DMS153 (cell line): Measurements from ENCODE around the gene VAV2.

Experiments used
- DNase-seq: peaks from one replicate; lab custom pipeline; 2025; lab: John Stamatoyannopoulos, UW

VAV2 gene

DNA sequence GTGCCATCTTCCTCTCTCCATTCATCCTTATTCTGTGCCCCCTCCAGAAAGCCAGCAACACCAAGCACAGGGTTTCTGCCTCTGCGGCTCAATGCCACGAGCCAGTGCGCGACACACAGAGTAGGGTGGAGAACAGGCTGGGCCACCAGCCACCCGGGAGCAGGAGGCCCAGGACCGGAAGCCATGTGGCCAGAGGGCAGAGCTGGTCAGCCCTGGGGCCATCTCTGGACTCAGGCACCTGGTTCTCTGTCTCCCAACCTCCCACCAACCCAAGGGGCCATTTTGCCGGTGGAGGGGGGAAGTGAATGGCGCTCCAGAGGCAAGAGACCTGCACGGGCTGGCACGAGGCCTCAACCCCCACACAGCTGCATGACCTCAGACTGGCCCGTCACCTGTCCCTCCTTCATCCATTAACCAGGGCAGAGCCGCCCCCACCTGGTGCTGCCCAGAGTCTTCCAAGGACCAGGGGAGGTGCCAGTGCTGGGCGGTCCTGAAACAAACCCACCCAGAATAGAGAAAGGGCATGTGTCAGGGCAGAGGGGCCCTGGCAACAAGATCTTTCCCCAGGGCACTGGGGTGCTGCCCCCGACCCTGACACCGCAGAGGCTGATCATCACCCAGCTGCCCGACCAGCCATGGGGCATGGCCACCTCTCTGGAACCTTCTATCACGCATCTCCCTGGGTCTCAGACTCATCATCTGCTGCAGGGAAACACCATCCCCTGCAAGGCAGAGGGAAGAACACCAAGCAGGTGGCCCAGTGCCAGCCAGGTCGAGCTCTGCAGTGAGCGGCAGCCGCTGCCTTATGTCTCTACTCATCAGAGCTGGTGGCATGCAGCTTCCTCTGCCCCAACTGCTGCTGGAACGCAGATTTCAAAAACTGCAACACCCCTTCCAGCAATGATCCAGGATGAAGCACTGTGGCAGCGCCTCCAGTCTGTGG is 11.9 kb downstream of the VAV2 start:
- DNase-seq, result no peak

DNA sequence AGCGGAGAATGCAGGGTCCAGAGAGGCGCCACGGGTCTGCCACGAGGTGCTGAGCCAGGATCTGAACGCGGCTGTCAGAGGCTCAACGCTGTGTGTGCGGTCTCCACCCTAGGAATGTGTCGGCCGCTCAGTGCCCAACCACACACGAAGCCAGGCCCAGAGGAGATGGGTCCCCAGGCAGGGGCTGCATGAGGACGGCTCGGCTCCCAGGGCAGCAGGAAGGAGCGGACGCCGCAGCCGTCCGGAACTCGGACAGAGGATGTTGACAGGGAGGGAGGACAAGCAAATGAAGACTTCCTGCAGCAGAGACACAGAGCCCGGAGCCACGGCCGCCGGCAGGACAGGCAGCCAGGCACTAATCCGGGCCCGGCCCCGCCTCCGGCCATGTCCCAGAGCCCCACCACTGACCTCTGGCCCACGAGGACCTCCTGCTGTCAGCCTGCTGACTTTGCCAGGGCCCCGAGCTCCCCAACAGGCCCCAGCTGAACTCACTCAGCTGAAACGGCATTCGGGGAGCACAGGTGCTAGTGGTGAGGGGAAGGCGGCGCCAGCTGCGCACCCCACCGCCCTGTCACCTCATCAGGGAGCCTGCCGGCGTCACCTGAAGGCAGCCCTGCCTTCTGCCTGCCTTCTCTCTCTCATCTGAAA is 12.7 kb downstream of the VAV2 start:
- DNase-seq, result no peak

DNA sequence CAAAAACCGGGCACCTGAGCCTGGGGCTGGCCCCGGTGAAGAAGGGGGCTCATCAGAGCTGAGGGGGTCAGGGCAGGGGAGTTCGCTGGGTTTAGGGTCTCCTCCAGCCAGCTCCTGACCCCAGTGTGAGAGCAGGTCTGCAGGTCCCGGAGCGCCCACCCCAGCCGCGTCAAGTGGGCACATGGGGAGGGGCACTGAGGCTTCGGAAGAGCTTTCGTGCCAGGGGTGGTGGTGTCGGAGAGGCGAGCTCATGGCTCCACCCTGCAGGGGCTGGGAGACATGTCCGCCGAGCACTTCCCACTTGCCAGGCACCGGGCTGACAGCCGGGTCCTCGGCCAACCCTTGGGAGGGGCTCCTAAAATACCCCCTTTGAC is 13.2 kb downstream of the VAV2 start:
- no peak for DNase-seq

DNA sequence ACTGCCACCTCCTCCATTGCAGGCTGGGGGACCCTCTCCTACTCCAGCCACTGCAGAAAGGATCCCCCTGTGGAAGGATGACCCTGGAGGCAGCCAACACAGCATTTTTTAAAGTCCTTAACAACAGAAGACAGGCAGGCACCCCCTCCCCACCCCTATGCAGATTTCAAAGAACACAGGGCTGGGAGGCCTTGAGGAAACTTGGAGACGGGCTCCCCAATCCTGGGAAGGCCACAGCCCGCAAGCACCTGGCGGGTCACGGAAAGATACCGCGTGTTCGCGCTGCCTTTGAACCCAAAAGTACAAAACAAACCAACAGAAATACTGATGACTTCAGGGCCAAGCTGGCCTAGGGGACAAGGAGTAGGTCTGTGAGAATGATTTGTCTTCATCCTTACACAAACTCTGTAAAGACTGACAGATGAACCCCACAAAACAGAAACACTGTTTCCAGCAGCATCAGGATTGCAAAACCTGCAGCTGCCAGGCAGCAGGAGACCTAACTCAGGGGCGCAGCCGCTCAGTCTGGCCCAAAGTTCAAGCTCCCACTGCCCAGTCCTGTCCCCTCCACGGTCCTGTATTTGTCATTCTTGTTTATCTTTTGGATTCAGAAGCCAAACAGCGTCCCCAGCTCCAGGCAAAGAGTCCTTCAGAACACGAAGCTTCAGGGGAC is 13.8 kb downstream of the VAV2 start:
- no peak for DNase-seq

DNA sequence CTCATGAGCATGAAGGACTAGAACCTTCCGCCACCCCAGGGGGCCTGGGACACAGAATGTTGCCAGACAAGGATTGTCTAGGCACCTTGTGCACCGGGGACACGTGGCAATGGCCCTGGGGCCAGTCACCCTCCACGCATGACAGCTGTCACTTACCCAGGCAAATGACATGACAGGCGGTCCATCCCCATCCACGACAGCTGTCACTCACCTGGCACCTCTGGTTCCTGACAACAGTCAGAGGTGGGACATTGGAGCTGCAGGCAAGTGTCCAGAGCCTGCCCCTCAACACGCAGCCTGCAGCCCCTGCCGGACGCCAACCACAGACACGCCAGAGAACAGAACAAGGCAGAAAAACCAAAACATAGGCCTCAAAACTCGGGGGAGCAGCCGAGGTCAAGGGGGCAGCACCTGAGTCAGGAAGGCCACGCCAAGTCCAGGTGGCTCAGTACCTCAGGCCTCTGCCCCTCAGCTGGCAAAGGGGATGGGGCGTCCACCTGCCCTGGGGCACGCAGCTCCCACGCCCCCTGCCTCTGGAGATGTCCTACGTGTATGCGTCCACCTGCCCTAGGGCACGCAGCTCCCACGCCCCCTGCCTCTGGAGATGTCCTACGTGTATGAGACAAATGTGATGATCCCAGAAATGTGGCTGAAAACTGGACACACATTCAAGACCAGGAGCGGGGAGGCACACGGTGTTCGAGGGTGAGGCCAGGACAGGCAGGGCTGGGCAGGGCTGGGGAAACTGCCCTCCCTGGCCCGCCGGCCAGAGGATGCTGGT is 14.5 kb downstream of the VAV2 start:
- DNase-seq, result no peak

DNA sequence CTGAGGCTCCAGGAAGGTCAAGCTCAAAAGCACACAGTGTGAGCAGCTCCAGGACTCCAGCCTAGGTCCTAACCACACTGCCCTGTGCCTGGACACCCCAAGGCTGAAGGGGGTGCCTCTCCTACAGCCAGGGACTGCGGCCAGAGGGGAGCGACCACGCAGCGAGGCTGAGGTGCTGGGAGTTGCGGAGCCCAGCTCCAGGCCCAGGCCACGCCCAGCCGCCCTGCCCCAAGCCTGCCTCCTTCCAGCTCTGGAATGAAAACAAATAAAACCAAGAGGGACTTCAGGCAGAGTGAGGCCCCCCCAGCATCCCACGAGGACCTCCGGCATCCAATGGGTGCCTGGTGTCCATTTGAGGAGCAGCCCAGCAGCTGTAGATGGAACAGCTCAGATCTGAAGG is 15.2 kb downstream of the VAV2 start:
- no peak for DNase-seq

DNA sequence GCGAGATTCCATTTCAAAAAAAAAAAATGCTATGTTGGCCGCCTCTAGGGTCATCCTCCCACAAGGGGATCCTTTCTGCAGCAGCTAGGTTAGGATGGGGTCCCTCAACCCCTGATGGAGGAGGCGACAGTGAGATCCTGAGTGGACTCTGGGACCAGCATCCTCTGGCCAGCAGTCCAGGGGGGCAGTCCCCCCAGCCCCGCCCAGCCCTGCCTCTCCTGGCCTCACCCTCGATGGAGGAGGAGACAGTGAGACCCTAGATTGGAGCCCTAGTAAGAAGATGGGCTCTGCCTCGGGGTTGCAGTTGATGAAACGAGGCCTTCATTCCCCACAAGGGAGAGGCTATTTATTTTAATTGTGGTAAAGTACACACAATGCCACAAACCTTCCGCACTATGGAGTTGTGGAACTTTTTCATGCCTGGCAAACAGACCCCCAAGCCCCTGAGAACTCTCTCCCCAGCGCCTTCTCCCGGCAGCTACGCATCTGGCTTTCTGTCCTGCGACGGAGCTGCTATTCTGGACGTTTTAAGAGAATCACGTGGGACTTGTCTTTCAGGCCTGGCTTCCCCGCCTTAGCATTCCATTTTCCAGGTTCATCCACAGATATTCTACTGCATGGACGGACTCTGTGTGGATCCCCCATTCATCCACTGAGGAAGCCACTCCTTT is 15.8 kb downstream of the VAV2 start:
- no peak for DNase-seq

DNA sequence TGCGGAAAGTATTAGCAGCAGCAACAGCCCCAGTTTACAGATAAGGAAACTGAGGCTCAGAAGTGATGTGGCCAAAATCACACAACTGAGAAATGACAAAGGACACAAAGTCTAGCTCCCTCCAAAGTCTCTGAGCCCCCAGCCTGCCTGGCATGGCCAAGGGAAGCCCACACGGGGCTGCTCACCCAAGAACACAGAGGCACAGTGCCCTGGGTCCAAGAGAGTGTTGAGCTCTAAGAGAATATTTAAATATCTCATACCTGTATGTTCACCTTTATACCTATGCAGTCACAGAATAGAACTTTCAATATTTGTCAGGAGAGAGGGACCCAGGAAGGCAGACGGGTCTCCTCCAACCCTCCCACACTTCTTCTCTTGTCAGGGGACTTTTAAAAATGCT is 16.6 kb downstream of the VAV2 start:
- DNase-seq, result no peak

DNA sequence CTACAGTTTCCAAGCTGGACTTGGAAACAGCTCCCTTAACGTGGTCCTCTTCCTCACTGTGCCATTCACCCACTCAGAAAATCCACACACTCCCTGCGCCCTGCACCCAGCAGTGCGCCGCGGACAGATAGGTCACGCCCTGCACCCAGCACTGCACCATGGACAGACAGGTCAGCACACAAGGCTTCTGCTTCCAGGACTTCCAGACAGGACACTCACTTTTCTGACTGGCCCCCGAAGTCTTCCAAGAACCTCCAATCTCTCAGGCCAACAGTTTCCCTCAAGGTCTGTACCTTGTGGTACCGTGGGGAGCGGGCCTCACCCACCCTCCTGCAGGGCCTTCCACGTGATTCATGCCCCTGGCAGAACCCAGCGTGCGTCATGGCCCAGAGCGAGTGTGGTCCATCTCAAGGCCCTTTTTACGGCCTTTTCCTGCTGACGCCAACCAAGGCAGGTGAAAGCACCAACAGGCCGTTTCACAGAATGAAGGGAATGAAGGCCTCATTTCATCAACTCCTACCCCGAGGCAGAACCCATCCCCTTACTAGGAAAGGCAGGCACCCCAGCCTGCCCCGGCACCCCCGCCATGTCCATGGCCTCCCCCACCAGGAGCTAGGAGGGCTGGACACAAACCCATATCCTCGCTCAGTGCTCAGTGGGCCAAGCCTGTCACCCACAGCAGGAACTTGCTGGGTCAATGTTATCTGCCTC is 17.3 kb downstream of the VAV2 start:
- DNase-seq, result no peak

DNA sequence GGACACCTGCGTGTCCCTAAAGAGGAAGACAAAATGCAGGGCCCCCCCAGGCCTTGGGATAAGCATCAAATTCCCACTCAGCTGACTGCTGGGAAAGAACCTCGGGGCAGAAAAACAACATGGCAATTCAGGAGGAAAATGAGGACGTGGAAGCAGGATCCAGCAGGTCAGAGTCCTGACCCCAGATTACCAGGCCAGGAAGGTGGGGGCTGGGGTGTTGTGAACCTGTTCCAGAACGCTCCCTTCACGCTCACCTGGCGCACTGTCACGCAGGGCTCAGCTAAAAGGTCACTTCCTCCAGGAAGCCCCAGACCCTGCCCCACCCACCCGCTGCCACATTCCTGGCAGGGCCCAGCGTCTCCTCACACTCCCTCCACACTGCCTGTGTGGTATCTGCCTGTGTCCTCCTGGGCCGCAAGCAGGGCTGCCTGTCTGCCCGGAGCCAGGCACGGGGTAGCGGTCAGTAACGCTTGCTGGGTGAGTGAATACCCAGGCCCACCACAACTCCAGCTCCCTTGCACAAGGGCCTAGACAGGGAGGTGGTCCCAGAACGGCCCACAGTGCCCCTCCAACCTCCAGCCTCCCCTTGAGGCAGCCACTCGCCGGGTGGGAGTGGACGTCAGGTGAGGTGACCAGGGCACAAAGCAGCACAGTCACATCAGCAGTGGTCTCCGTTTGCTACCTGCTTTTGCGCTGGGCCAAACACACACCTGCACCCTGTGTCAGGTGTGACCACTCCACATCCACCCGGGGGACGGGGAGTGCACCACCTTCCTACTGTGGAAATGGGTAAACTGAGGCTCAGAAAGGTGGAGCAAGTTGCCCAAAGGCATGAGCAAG is 18.1 kb downstream of the VAV2 start:
- DNase-seq, result no peak

DNA sequence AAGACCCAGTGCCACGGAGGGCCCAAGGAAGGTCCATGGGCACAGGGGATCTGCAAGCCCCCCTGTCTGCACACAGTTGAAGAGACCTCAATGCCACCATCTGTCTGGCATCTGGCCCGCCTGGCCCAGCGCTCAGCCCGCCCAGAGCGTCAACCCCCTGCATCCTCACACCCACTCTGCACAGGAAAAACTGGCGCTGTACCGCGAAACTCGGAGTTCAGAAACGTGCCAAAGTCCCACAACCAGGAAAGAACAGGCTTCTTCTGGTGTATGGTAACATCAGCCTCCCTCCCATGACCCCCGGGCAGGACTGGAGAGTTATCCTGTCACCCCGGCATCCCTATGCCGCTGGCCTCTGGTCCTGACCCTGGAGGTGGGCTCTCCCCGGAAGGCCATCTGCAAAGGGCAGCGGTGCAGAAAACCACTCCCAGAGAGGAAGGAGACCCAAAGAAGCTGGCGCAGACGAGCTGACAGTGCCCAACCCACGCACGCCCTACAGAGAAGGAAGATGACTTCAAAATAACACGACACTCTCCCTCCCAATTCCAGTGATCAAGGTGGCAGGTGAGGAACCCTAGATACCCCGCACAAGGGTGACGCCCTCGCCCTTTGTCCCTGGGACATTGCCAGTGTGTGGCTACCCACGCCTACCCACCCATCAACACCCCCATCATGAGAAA is 18.9 kb downstream of the VAV2 start:
- DNase-seq, result no peak

DNA sequence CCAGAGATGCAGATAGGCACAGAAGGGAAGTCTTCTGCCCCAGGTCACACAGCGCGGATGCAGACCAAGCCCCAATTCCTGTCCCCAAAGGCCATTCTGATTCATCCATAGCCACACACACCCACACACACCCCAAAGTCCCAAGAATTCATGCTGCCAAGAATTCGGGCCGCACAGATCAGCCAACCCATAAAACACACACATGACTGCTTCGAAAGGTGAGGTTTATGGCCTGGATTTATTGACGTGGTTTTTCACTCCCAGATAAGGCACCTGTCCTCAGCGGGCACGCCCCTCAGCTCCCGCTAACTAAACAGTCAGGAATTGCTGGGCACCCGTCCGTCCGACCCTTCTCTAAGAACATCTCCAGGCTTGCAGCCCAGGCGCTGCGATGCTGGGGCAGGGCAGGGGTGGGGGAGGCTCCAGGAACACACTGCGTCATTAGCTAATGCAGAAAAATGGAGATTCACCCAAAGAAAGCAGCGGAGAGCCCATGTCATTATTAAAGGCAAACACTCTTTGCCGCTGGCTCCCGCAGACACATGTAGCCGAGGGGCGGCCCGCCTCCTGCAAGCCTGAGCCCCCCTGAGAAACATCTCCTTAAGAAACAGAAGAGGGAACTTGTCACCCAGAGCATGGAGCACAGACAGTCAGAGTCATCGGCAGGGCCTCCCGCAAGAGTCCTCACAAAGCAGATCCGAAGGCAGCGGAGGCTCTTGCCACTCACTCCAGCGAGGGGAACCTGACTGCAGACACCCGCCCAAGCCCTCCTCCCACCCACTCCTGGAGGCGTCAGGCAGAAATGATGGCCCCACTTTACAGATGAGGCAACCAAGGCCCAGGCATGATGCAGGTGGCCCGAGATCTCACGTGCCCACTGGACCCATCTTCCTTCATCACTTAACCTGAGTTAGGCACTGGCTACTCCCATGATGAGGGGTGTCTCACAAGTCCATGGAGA is 19.9 kb downstream of the VAV2 start:
- no peak for DNase-seq

DNA sequence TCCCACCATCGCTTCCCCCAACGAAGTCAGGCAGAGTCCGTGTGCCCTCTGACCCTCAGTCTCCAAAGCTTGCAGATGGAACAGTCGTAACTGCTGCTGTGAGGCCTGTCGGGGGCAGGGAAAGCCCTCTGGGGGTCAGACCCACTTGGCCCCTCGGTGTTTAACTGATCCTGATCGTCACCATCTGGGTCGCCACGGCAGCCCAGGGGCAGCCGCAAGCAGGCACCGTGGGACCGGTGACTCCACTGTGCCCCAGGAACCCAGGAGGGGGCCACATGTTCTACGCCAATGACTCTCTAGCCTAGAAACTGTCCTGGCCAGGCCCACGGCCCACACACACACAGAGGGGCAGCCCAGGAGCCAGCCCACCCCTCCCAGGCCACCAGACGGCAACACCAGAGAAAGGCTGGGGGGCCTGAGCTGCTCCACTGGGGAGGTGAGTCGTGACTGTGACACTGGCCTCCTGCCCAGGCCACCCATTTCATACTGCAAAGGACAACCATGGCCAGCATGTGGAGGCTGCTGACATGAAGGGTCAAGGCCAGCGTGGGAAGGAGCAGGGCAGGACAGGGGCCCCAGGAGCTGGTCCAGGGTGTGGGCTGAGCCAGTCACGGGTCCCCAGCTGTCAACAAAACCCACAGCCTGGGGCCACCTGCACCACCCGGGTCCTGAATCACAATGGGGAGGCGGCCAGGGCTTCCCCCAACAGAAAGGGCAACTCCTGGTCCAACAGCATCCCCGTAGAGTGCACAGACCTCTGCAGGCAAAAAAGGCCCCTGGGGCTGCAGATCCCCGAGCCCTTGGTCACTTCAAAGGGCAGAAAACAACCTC is 20.8 kb downstream of the VAV2 start:
- no peak for DNase-seq

DNA sequence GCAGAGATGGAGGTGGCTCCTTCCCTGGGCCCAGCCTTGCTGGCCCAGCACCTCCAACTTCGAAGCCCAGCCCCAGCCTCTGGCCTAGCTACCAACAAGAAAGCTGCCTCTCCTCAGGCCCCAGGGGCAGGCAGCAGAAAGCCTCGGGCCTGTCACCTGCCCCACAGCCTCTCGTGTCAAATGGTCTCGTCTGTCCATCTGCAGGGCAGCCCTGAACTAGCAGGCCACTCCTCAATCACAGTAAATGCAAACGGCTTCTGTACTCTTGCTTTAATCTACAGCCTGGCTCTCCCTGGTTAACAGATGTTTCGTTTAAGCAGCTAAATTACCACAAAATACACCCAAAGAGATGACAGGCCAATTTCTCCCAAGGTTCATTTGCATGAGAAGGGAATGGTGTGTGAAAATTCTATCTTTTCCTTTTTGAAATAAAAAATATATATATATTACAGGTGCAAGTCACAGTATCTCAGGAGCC is 21.5 kb downstream of the VAV2 start:
- DNase-seq, result no peak

DNA sequence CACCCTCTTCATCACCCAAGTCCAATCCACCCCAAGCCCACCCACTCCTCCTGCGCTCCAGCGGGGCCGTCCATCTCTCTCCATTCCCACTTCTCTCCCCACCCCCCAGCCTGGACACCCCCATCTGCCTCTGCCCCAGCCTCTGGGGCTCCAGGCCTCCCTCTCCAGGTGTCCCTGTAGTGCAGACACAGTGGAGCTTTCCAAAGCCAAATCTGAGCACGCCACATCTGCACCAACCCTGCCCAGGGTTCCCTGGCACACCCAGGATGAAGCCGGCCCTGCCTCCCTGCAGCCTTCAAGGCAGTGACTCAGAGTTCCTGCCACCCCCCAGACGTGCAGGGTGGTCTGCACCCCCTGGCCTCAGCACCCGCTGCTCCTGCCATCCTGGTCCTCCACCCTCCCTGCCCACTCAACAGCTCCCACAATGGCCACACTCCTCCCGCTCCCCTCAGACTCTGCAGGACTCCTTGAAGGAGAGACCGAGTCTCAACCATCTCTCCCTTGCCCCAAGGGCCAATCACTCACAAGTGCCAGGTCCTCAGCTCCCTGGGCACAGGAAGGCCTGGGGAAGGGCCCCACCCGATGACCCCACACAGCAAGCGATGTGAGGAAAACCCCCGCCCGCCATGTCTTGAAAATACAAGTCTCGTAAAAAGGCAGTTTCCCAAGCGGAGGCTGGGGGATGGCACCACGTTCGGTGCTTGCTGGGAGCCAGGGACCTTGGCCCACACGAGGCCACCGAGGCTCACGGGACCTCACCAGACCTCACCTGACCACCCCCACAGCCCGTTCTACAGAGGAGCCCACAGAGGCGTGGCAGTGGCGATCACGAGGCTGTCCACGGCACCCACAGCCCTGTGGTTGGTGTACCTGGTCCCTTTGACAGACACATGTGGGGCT is 22.2 kb downstream of the VAV2 start:
- DNase-seq, result no peak

DNA sequence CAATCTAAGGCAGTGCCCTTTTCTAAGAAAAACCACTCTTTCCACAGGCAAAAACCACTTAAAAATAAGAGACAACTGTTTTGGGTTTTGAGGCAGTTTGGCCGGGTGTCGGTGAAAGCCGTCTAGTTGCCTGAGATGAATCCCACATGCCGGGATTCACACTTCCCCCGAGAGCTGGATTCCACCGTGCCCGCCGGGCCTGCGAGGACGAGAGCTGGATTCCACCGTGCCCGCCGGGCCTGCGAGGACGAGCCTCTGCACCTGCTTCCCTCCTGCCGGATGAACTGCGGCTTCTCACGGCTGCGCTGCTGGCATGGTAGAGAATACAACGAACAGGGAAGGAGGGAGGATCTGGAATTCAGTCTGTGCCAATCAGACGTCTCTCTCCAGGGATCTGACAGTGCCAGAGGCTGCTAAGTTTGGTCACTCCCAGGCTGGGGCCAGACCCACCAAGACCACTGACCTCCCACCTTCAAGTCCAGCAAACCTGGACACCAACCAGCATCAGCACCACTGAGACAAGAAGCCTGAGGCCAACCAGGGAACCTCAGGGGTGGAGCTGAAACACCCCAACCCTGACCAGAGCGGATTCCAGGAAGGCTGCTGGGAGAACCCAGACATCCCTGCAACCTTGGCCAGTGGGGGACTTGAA is 23.0 kb downstream of the VAV2 start:
- no peak for DNase-seq
